ENCODE measurements around the gene NSUN7. TPM values are rescaled to one million over a fixed set of nuclear protein-coding genes. Genes with fewer than 3 reads are reported as not detected.

NSUN7 gene
- total and polyA plus RNA-seq, 2 donors (not counting 1 experiment from before 2014, with no cell fraction given): 0.33 TPM; not detected in 1

DNA sequence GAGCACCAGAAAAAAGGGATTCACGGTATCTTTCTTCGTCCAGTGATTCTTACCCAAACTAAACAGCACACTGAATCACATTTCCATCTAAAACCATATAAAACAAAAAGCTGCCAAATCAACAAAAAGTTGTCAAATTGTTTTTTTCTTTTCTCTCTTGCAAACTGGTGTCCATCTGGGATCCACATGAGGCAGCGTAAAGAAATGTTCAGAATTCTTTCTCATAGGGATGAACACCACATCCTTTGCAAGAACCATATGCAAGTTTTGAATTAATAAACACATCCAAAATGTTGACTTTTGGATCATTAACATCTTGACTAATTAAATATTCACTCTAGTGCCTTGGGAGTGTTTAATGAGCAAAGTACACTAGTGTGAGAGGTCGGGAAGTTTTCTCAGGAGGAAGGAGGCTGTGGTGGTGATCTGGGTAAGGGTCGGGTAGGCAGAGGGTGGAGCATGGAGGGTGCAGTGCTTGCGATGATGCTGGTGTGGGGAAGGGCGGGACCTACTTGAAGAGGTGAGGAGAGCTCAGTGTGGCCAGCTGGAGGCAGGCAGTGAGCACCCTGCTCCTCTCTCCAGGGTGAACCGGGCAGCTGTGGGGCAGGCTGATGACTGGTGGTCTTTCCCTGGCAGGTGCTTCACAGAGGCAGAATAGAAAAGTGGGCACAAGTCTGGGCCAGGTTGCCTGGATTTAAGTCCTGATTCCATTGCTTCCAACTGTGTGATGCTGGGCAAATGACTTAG is 72.8 kb downstream of the NSUN7 start:
- H3K27me3 ChIP-seq (ENCODE audit: control insufficient read depth, insufficient read depth, low read length): no peaks in the 10 kb centered on the region
- TF ChIP-seq, protein P1, sequence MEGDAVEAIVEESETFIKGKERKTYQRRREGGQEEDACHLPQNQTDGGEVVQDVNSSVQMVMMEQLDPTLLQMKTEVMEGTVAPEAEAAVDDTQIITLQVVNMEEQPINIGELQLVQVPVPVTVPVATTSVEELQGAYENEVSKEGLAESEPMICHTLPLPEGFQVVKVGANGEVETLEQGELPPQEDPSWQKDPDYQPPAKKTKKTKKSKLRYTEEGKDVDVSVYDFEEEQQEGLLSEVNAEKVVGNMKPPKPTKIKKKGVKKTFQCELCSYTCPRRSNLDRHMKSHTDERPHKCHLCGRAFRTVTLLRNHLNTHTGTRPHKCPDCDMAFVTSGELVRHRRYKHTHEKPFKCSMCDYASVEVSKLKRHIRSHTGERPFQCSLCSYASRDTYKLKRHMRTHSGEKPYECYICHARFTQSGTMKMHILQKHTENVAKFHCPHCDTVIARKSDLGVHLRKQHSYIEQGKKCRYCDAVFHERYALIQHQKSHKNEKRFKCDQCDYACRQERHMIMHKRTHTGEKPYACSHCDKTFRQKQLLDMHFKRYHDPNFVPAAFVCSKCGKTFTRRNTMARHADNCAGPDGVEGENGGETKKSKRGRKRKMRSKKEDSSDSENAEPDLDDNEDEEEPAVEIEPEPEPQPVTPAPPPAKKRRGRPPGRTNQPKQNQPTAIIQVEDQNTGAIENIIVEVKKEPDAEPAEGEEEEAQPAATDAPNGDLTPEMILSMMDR (conservative IDR thresholded peaks at IDR 0.05 in 1 of 2, IDR thresholded peaks at IDR 0.05 in 1 of 2; ENCODE audit: low read depth in 1 of 2, low read length in 2 of 2): no peak
- no peak for TF ChIP-seq EZH2 (IDR thresholded peaks at IDR 0.05; ENCODE audit: low read length, missing control alignments)
- H2AFZ ChIP-seq (ENCODE audit: low read length): no peak overlapping the region
- peaks cover 4% of the 10 kb centered on the region for H3K36me3 ChIP-seq (ENCODE audit: control insufficient read depth, insufficient read depth, low read length)
- no peaks in the 10 kb centered on the region for H3K9me3 ChIP-seq (ENCODE audit: control insufficient read depth, insufficient read depth, low read depth, low read length)
- H3K4me2 ChIP-seq (ENCODE audit: extremely low read depth, insufficient read depth, low read length): no peak overlapping the region
- H4K20me1 ChIP-seq (ENCODE audit: control insufficient read depth, extremely low read depth, insufficient read depth, low read length): no peaks in the 10 kb centered on the region
- H3K79me2 ChIP-seq (ENCODE audit: control insufficient read depth, insufficient read depth, low read length): no peaks in the 10 kb centered on the region
- H3K9ac ChIP-seq (ENCODE audit: insufficient read depth, low read length): no peak overlapping the region
- no peak for DNase-seq (ENCODE audit: low read depth in 2 of 2)
- no peaks in the 10 kb centered on the region for H3K4me1 ChIP-seq (ENCODE audit: control insufficient read depth, extremely low read depth, insufficient read depth, low read length)
- H3K4me3 ChIP-seq (replicated peaks in 1 of 4; ENCODE audit: control extremely low read depth in 1 of 4, insufficient read depth in 1 of 4, low read depth in 3 of 4, low read length in 4 of 4): no peak overlapping the region
- H3K27ac ChIP-seq (ENCODE audit: insufficient read depth, low read length): no peak overlapping the region

DNA sequence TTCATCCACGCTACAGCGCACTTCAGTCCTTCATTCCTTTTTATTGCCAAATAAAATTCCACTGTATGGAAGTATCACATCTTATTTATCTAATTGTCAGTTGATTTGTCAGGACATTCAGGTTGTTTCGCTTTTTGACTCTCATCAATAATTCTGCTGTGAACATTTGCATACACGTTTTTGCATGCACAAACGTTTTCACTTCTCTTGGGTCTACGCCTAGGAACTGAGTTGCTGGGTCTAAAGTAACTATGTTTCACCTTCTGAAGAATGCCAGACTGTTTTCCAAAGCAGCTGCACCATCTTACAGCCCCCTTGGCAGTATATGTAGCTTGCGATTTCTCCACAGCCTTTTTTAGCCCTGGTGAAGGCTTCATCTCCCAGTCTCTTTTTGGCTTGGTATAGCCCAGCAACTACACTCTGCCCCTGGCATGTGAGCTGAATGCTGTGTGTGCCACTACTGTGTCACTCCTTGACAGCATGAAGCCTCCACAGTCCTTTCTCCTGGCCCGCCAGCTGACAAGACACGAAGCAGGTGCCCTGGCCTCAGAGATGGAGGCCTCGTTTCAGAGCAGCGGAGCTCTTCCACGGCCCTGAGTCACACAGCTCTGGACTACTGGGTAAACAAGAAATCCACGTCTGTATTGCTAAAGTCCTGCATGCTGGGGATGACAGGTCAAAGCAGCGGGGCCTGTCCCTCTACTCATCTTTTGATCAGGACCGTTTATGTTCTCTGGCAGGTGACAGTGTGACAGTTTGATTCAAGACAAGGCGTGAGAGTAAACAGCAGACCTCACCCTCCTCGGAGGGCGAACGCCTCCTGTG is 75.5 kb downstream of the NSUN7 start:
- no peak overlapping the region for H3K27ac ChIP-seq (ENCODE audit: insufficient read depth, low read length)
- H2AFZ ChIP-seq (ENCODE audit: low read length): no peak overlapping the region
- no peak overlapping the region for H3K4me3 ChIP-seq (replicated peaks in 1 of 4; ENCODE audit: control extremely low read depth in 1 of 4, insufficient read depth in 1 of 4, low read depth in 3 of 4, low read length in 4 of 4)
- H4K20me1 ChIP-seq (ENCODE audit: control insufficient read depth, extremely low read depth, insufficient read depth, low read length): no peaks in the 10 kb centered on the region
- H3K79me2 ChIP-seq (ENCODE audit: control insufficient read depth, insufficient read depth, low read length): no peaks in the 10 kb centered on the region
- no peaks in the 10 kb centered on the region for H3K27me3 ChIP-seq (ENCODE audit: control insufficient read depth, insufficient read depth, low read length)
- no peak overlapping the region for H3K4me2 ChIP-seq (ENCODE audit: extremely low read depth, insufficient read depth, low read length)
- no peaks in the 10 kb centered on the region for H3K9me3 ChIP-seq (ENCODE audit: control insufficient read depth, insufficient read depth, low read depth, low read length)
- TF ChIP-seq EZH2 (IDR thresholded peaks at IDR 0.05; ENCODE audit: low read length, missing control alignments): no peak
- TF ChIP-seq, protein P1 (conservative IDR thresholded peaks at IDR 0.05 in 1 of 2, IDR thresholded peaks at IDR 0.05 in 1 of 2; ENCODE audit: low read depth in 1 of 2, low read length in 2 of 2): no peak
- peaks cover 4% of the 10 kb centered on the region for H3K36me3 ChIP-seq (ENCODE audit: control insufficient read depth, insufficient read depth, low read length)
- DNase-seq (ENCODE audit: low read depth in 2 of 2): no peak
- no peaks in the 10 kb centered on the region for H3K4me1 ChIP-seq (ENCODE audit: control insufficient read depth, extremely low read depth, insufficient read depth, low read length)
- no peak overlapping the region for H3K9ac ChIP-seq (ENCODE audit: insufficient read depth, low read length)

DNA sequence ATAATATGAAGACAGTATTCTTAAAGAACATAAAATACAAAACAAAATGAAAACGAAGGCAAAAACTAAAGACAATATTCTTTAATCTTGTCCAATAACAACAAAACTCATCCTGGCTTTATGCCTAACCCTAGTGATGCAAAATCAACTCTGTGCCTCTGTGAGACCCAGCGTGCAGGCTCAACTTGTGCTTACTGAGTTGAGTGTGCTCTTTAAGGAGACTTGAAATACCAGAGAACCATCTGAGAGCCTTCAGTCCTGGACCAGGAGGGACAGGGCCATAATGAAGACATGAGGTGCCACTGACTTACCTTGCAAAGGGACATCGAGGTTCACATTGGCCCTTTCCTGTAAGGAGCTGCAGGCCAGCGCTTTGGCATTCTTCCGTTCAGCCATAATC is 77.1 kb downstream of the NSUN7 start:
- no peak overlapping the region for H3K9ac ChIP-seq (ENCODE audit: insufficient read depth, low read length)
- H3K36me3 ChIP-seq (ENCODE audit: control insufficient read depth, insufficient read depth, low read length): peaks cover 4% of the 10 kb centered on the region
- H3K9me3 ChIP-seq (ENCODE audit: control insufficient read depth, insufficient read depth, low read depth, low read length): no peaks in the 10 kb centered on the region
- no peak overlapping the region for H3K27ac ChIP-seq (ENCODE audit: insufficient read depth, low read length)
- no peak overlapping the region for H3K4me3 ChIP-seq (replicated peaks in 1 of 4; ENCODE audit: control extremely low read depth in 1 of 4, insufficient read depth in 1 of 4, low read depth in 3 of 4, low read length in 4 of 4)
- H3K4me1 ChIP-seq (ENCODE audit: control insufficient read depth, extremely low read depth, insufficient read depth, low read length): no peaks in the 10 kb centered on the region
- TF ChIP-seq, protein P1 (conservative IDR thresholded peaks at IDR 0.05 in 1 of 2, IDR thresholded peaks at IDR 0.05 in 1 of 2; ENCODE audit: low read depth in 1 of 2, low read length in 2 of 2): no peak
- TF ChIP-seq EZH2 (IDR thresholded peaks at IDR 0.05; ENCODE audit: low read length, missing control alignments): no peak
- no peaks in the 10 kb centered on the region for H3K79me2 ChIP-seq (ENCODE audit: control insufficient read depth, insufficient read depth, low read length)
- no peak overlapping the region for H3K4me2 ChIP-seq (ENCODE audit: extremely low read depth, insufficient read depth, low read length)
- no peak overlapping the region for H2AFZ ChIP-seq (ENCODE audit: low read length)
- H4K20me1 ChIP-seq (ENCODE audit: control insufficient read depth, extremely low read depth, insufficient read depth, low read length): no peaks in the 10 kb centered on the region
- H3K27me3 ChIP-seq (ENCODE audit: control insufficient read depth, insufficient read depth, low read length): no peaks in the 10 kb centered on the region
- DNase-seq (ENCODE audit: low read depth in 2 of 2): no peak

Measured in fibroblast of lung (primary cell).